ENCODE measurements around the gene CRADD. TPM values are rescaled to one million over a fixed set of nuclear protein-coding genes. Genes with fewer than 3 reads are reported as not detected.

Gene CRADD
- total RNA-seq, 2 experiments from 2014 or later, result 5.8 to 9.2 TPM

DNA sequence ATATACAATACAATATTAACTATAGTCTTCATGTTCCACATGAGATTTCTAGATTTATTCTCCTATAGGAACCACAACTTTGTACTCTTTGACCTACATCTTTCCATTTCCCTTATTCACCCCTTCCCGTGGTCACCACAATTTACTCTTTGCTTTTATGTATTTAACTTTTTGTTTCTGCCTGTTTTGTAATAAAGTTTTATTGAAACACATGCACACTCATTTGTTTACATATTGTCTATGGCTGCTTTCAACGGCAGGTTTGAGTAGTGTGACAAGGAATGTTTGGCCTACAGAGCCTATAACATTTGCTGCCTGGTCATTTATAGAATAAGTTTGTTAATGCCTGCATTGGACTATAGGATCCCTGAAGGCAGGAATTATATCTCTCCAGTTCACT lies 231.1 kb downstream of the CRADD start:
- no peaks in the 10 kb centered on the region for H3K4me1 ChIP-seq (ENCODE audit: insufficient read depth, low read length)
- no peak overlapping the region for H3K4me3 ChIP-seq (ENCODE audit: low read length)
- ChIA-PET POLR2A (no interaction called here), CTCF (interaction anchor here (0.7 kb wide), 1 partner anchor 15 kb away, joined by 3 read pairs; no protein-coding TSS in a partner anchor)
- H3K9me3 Mint-ChIP-seq, result no peaks in the 10 kb centered on the region
- H3K4me3 Mint-ChIP-seq, result no peak overlapping the region
- ATAC-seq (ENCODE audit: poor library complexity) (no peak), DNase-seq (no peak)
- no peaks in the 10 kb centered on the region for H3K4me1 Mint-ChIP-seq (ENCODE audit: low read depth)
- no peaks in the 10 kb centered on the region for H3K36me3 ChIP-seq (ENCODE audit: insufficient read depth, low read length)
- no peaks in the 10 kb centered on the region for H3K9me3 ChIP-seq (ENCODE audit: control insufficient read depth in 1 of 2, insufficient read depth in 1 of 2, low read length in 2 of 2)
- intact Hi-C loops (cut with DNase I, micrococcal nuclease), result no loop called here
- no peak overlapping the region for H3K27ac ChIP-seq (ENCODE audit: low read depth in 1 of 2, low read length in 2 of 2)
- no peaks in the 10 kb centered on the region for H3K36me3 Mint-ChIP-seq (ENCODE audit: low read depth)
- no peaks in the 10 kb centered on the region for H3K27me3 ChIP-seq (ENCODE audit: control insufficient read depth in 1 of 2, insufficient read depth in 2 of 2, low read length in 2 of 2)
- H3K27me3 Mint-ChIP-seq, result no peaks in the 10 kb centered on the region
- TF ChIP-seq, protein P1, sequence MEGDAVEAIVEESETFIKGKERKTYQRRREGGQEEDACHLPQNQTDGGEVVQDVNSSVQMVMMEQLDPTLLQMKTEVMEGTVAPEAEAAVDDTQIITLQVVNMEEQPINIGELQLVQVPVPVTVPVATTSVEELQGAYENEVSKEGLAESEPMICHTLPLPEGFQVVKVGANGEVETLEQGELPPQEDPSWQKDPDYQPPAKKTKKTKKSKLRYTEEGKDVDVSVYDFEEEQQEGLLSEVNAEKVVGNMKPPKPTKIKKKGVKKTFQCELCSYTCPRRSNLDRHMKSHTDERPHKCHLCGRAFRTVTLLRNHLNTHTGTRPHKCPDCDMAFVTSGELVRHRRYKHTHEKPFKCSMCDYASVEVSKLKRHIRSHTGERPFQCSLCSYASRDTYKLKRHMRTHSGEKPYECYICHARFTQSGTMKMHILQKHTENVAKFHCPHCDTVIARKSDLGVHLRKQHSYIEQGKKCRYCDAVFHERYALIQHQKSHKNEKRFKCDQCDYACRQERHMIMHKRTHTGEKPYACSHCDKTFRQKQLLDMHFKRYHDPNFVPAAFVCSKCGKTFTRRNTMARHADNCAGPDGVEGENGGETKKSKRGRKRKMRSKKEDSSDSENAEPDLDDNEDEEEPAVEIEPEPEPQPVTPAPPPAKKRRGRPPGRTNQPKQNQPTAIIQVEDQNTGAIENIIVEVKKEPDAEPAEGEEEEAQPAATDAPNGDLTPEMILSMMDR (IDR thresholded peaks at IDR 0.05), result no peak
- H3K27ac Mint-ChIP-seq, result no peak overlapping the region

DNA sequence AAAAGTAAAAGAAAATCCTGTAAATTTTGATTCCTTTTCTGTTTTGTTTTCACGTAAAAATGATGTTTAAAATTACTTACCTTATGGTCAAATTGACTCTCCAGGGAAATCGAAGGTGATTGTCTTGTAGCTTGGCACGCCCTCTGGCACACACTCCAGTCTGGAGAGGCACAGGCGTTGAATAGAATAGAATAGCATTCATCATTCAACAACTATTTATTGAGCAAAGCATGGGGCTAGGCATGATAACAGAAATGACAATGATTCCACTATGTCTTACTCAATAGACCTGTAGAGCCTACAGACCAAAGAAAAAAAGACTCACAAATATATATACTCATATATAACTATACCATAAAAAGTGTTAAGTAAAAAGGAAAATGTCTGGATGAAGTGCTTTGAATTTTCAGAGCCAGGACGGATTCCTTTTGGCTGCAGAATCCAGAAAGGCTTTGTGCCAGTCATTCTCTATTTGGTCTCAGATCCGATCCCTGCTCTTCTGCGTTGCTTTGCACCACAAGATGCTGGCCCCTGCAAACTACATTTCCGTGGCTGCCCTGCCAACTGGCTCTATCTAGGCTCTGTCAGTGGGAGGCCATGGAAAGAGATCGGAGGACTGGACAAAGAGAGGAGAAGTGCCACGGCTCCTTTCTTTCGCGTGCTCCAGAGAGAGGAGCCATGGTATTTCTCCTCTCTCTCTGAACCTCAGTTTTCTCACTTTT lies 231.8 kb downstream of the CRADD start:
- DNase-seq (no peak), ATAC-seq (ENCODE audit: poor library complexity) (no peak)
- Mint-ChIP-seq H3K9me3 (no peaks in the 10 kb centered on the region), H3K27me3 (no peaks in the 10 kb centered on the region), H3K27ac (no peak overlapping the region), H3K36me3 (ENCODE audit: low read depth) (no peaks in the 10 kb centered on the region), H3K4me1 (ENCODE audit: low read depth) (no peaks in the 10 kb centered on the region), H3K4me3 (no peak overlapping the region)
- Histone ChIP-seq H3K27ac (ENCODE audit: low read depth in 1 of 2, low read length in 2 of 2) (no peak overlapping the region), H3K36me3 (ENCODE audit: insufficient read depth, low read length) (no peaks in the 10 kb centered on the region), H3K9me3 (ENCODE audit: control insufficient read depth in 1 of 2, insufficient read depth in 1 of 2, low read length in 2 of 2) (no peaks in the 10 kb centered on the region), H3K4me3 (ENCODE audit: low read length) (no peak overlapping the region), H3K4me1 (ENCODE audit: insufficient read depth, low read length) (no peaks in the 10 kb centered on the region), H3K27me3 (ENCODE audit: control insufficient read depth in 1 of 2, insufficient read depth in 2 of 2, low read length in 2 of 2) (no peaks in the 10 kb centered on the region)
- ChIA-PET POLR2A (no interaction called here), CTCF (interaction anchor here (0.7 kb wide), 1 partner anchor 16 kb away, joined by 3 read pairs; no protein-coding TSS in a partner anchor)
- intact Hi-C loops (cut with DNase I, micrococcal nuclease), result no loop called here
- TF ChIP-seq, protein P1 (IDR thresholded peaks at IDR 0.05), result no peak

DNA sequence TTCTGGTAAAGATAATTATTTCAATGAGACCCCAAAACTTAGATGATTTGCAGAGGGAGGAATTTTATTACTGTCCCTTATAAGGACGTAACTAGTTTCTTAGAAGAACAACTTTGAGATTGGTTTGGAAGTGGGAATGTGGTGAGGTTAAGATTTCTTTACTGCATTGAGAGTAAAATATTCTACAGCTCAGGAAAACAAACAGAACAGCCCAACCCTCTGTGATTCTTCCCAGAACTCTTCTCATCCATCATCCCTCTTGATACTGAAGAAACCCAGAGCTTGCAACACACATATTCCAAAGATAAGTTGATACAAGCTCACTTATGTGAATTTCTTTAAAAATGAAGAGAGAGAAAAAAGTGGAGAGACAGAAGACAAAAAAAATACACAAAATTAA lies 234.2 kb downstream of the CRADD start:
- ChIA-PET POLR2A (no interaction called here), CTCF (no interaction called here)

More for the DNA sequence above, 234.2 kb downstream of the CRADD start:
- no peaks in the 10 kb centered on the region for H3K27me3 ChIP-seq (ENCODE audit: control insufficient read depth in 1 of 2, insufficient read depth in 2 of 2, low read length in 2 of 2)
- H3K4me3 ChIP-seq (ENCODE audit: low read length), result no peak overlapping the region
- Mint-ChIP-seq H3K4me1 (ENCODE audit: low read depth) (no peaks in the 10 kb centered on the region), H3K4me3 (no peak overlapping the region), H3K9me3 (no peaks in the 10 kb centered on the region), H3K27ac (no peak overlapping the region), H3K36me3 (ENCODE audit: low read depth) (no peaks in the 10 kb centered on the region), H3K27me3 (no peaks in the 10 kb centered on the region)
- H3K9me3 ChIP-seq (ENCODE audit: control insufficient read depth in 1 of 2, insufficient read depth in 1 of 2, low read length in 2 of 2), result no peaks in the 10 kb centered on the region
- H3K36me3 ChIP-seq (ENCODE audit: insufficient read depth, low read length), result no peaks in the 10 kb centered on the region
- ATAC-seq (ENCODE audit: poor library complexity) (no peak), DNase-seq (no peak)
- TF ChIP-seq, protein P1 (IDR thresholded peaks at IDR 0.05), result no peak
- no peak overlapping the region for H3K27ac ChIP-seq (ENCODE audit: low read depth in 1 of 2, low read length in 2 of 2)
- intact Hi-C loops (cut with DNase I, micrococcal nuclease), result no loop called here
- H3K4me1 ChIP-seq (ENCODE audit: insufficient read depth, low read length), result no peaks in the 10 kb centered on the region

Measured in CD4-positive, alpha-beta T cell (primary cell).